ENCODE results near the gene RPL29. TPM values are rescaled to one million over a fixed set of nuclear protein-coding genes. Genes with fewer than 3 reads are reported as not detected.
A peak's percentile ranks its signal among the peaks of the same experiment; 100 is the strongest.

The RPL29 gene
- polyA plus RNA-seq, 1 experiment: 1,368 TPM

- DNase-seq (ENCODE audit: low read depth, low spot score): peak; percentile 68
- POLR2A ChIA-PET: interaction anchor here (0.5 to 2.9 kb wide), 11 partner anchors 9 to 1426 kb away, joined by 3 to 29 read pairs (median 5); partner anchors contain the start of genes ABHD14B, PARP3, PCBP4 and RPL29
- CTCF ChIA-PET: interaction anchor here (0.9 to 5.6 kb wide), 5 partner anchors 9 to 73 kb away, joined by 3 to 48 read pairs (median 3); partner anchors contain the start of genes ABHD14A, ABHD14B, DUSP7 and PARP3
- H3K27me3 ChIP-seq (ENCODE audit: control insufficient read depth, insufficient read depth, low read length): no peaks in the 10 kb centered on the region
- peak within 1 kb of the TSS; percentile 73 for H3K4me3 ChIP-seq (ENCODE audit: low read depth, low read length)
- H3K27ac ChIP-seq (ENCODE audit: low read depth, low read length): peak within 1 kb of the TSS; percentile 95
- TF ChIP-seq CTCF (IDR thresholded peaks at IDR 0.05; ENCODE audit: low read depth, low read length): no peak
- no peaks in the 10 kb centered on the region; the same call in 1 of the 2 replicates for H3K9me3 ChIP-seq (ENCODE audit: control insufficient read depth, insufficient read depth, low read length)
Measured at GRCh38 chr3:51982838-51983577, 12.7 kb downstream of the RPL29 start, which contains the start of gene ACY1. Gene ACY1, plus strand, starts transcription at chr3:51983535. Its CDS starts 530 bp downstream, at chr3:51984065.

- TF ChIP-seq CTCF (IDR thresholded peaks at IDR 0.05; ENCODE audit: low read depth, low read length): peak; percentile 56
Measured at GRCh38 chr3:51982352-51982837, 13.3 kb downstream of the RPL29 start.

GRCh38 chr3:51980253-51980652 is 15.4 kb downstream of the RPL29 start:
- CTCF ChIA-PET: interaction anchor here (5.6 kb wide), 1 partner anchor 38 kb away, joined by 24 read pairs; the partner anchor contains the start of genes PARP3 and RRP9
- Histone ChIP-seq H3K9me3 (ENCODE audit: control insufficient read depth, insufficient read depth, low read length) (no peaks in the 10 kb centered on the region; the same call in 1 of the 2 replicates), H3K27me3 (ENCODE audit: control insufficient read depth, insufficient read depth, low read length) (no peaks in the 10 kb centered on the region), H3K4me3 (ENCODE audit: low read depth, low read length) (no peak overlapping the region), H3K27ac (ENCODE audit: low read depth, low read length) (no peak overlapping the region)
- no peak for DNase-seq (ENCODE audit: low read depth, low spot score)
- POLR2A ChIA-PET: no interaction called here
- TF ChIP-seq CTCF (IDR thresholded peaks at IDR 0.05; ENCODE audit: low read depth, low read length): no peak

More at GRCh38 chr3:51982352-51982837, 13.3 kb downstream of the RPL29 start:
- CTCF ChIA-PET: interaction anchor here (0.9 to 5.6 kb wide), 4 partner anchors 8 to 74 kb away, joined by 3 to 48 read pairs (median 14); partner anchors contain the start of genes ABHD14A, ABHD14B, DUSP7 and PARP3
- Histone ChIP-seq H3K4me3 (ENCODE audit: low read depth, low read length) (peak overlapping the region; percentile 73), H3K27me3 (ENCODE audit: control insufficient read depth, insufficient read depth, low read length) (no peaks in the 10 kb centered on the region), H3K27ac (ENCODE audit: low read depth, low read length) (peak overlapping the region; percentile 95), H3K9me3 (ENCODE audit: control insufficient read depth, insufficient read depth, low read length) (no peaks in the 10 kb centered on the region; the same call in 1 of the 2 replicates)
- POLR2A ChIA-PET: interaction anchor here (0.6 to 2.9 kb wide), 9 partner anchors 9 to 1426 kb away, joined by 3 to 29 read pairs (median 6); partner anchors contain the start of genes ABHD14B, PARP3, PCBP4 and RPL29
- DNase-seq (ENCODE audit: low read depth, low spot score): no peak

- TF ChIP-seq CTCF (IDR thresholded peaks at IDR 0.05; ENCODE audit: low read depth, low read length): no peak
- ChIA-PET CTCF (no interaction called here), POLR2A (no interaction called here)
- H3K27me3 ChIP-seq (ENCODE audit: control insufficient read depth, insufficient read depth, low read length): no peaks in the 10 kb centered on the region
- H3K4me3 ChIP-seq (ENCODE audit: low read depth, low read length): no peak overlapping the region
- peaks cover 3% of the 10 kb centered on the region; the same call in 1 of the 2 replicates for H3K9me3 ChIP-seq (ENCODE audit: control insufficient read depth, insufficient read depth, low read length)
- DNase-seq (ENCODE audit: low read depth, low spot score): no peak
- H3K27ac ChIP-seq (ENCODE audit: low read depth, low read length): no peak overlapping the region
Measured at GRCh38 chr3:51978143-51978502, 17.6 kb downstream of the RPL29 start.

Data from AG04450 (cell line).